H1 (cell line): ENCODE results near the gene DTWD1. TPM values are rescaled to one million over a fixed set of nuclear protein-coding genes. Genes with fewer than 3 reads are reported as not detected.

Experiments used
- BACH1 ChIP-seq: IDR thresholded peaks from 2 replicates; pipeline ENCODE4 v1.6.1; 2012; ENCODE audit warnings: low read length, improper control_type of control experiment
- CBX5 ChIP-seq: fragments of 300-800, 300-1000 bp; sonication (generic); IDR thresholded peaks from 2 replicates; pipeline ENCODE4 v1.7.1; 2016; ENCODE audit warnings: antibody characterized with exemption, low read length, low read depth
- GTF2F1 ChIP-seq: IDR thresholded peaks from 2 replicates; pipeline ENCODE4 v1.6.1; 2012; ENCODE audit warnings: low read depth, low read length, improper control_type of control experiment, borderline replicate concordance
- MAFK ChIP-seq: IDR thresholded peaks from 2 replicates; pipeline ENCODE4 v1.6.1; 2012; ENCODE audit warnings: low read depth, mild to moderate bottlenecking, improper control_type of control experiment, low read length
- NRF1 ChIP-seq: IDR thresholded peaks from 2 replicates; pipeline ENCODE4 v1.6.1; 2011; ENCODE audit warnings: mild to moderate bottlenecking, low read depth, low read length, improper control_type of control experiment
- POU5F1 ChIP-seq: IDR thresholded peaks from 2 replicates; pipeline ENCODE4 v1.6.1; 2011; ENCODE audit warnings: low read depth, mild to moderate bottlenecking, low read length, moderate library complexity
- SAP30 ChIP-seq: fragments of 300-600 bp; sonication (generic); IDR thresholded peaks from 2 replicates; pipeline ENCODE4 v1.7.1; 2012; ENCODE audit warnings: low read length, moderate library complexity, mild to moderate bottlenecking, inconsistent platforms; ENCODE audit not compliant: insufficient read depth, insufficient replicate concordance
- SP2 ChIP-seq: IDR thresholded peaks from 2 replicates; pipeline ENCODE4 v1.6.1; 2012; ENCODE audit warnings: mild to moderate bottlenecking, low read length, inconsistent platforms
- polyA plus RNA-seq, 7 experiments: library from polyadenylated mRNA; depleted of rRNA in 3 of 7; stranded (reverse) in 5 of 7; unstranded in 2 of 7; fragments of >200 nt in 5 of 7; fragments of 200-250 nt in 2 of 7; gene quantifications; 1 replicate in 5 of 7; 2 replicates in 1 of 7; 4 replicates in 1 of 7; pipeline versions ENCODE4 v1.2.1 to v1.2.3, GENCODE V29; 2011 to 2013; ENCODE audit warnings: missing spikeins in 2 of 7, mixed read lengths in 2 of 7
- total RNA-seq: library from RNA; stranded (reverse); fragmentation: NEBNext Ultra II Directional; extraction: Animal tissue kit (Norgen Biotek cat#: 25700); gene quantifications from 2 replicates; pipeline ENCODE4 v1.2.1, GENCODE V29; 2021
- TF ChIP-seq, protein P1 (sequence below): fragments of 300-600 bp; sonication (generic); IDR thresholded peaks from 2 replicates; pipeline ENCODE4 v1.7.1; 2012; ENCODE audit warnings: low read length, moderate library complexity, mild to moderate bottlenecking, inconsistent platforms; ENCODE audit not compliant: insufficient replicate concordance

The DTWD1 gene
- total and polyA plus RNA-seq, 2 of the 8 experiments (the other 6 are each of a cell fraction or from before 2014, with no cell fraction given): 10.4 to 32.4 TPM

DNA sequence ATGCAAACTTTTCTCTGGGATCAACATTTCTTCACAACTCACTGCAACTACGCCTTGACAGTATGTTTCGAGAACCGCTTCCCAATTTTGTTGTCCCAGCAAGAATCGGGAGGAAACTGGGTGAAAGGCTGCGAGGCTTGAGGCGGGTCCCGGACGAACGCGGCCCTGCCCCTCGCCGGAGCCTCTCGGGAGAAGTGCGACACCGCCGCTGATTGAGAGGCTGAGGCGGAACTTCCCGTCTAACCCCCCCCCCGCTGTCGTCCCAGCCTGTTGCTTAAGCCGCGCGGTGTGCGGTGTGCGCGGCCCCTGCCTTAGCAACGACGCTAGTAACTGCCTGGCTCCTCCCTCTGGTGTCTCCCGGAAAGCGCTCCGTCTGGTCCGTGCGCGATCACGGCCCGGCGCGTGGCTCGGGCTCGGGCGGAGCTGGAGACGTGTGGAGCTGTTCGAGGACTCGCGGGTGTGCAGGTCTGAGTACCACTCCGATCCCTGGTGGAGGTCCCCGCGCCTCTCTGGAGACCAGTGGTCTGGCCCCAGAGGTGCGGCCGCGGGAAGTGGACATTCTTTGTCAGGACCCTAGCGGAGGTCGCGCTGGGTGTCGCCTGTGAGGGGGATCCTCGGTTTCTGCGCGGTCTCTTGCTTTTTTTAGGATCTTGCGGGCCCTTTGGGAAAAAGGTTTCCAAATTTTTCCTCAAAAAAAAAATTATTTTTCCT lies at the start of gene DTWD1, which contains the start of gene FAM227B (continued):
- TF ChIP-seq SAP30 (no peak), MAFK (no peak), NRF1 (no peak), SP2 (no peak), CBX5 (no peak), BACH1 (peak; percentile 87), POU5F1 (no peak), GTF2F1 (0 out of 2 replicates have a peak, but pooled peaks have one; percentile 38)
- TF ChIP-seq, protein P1, sequence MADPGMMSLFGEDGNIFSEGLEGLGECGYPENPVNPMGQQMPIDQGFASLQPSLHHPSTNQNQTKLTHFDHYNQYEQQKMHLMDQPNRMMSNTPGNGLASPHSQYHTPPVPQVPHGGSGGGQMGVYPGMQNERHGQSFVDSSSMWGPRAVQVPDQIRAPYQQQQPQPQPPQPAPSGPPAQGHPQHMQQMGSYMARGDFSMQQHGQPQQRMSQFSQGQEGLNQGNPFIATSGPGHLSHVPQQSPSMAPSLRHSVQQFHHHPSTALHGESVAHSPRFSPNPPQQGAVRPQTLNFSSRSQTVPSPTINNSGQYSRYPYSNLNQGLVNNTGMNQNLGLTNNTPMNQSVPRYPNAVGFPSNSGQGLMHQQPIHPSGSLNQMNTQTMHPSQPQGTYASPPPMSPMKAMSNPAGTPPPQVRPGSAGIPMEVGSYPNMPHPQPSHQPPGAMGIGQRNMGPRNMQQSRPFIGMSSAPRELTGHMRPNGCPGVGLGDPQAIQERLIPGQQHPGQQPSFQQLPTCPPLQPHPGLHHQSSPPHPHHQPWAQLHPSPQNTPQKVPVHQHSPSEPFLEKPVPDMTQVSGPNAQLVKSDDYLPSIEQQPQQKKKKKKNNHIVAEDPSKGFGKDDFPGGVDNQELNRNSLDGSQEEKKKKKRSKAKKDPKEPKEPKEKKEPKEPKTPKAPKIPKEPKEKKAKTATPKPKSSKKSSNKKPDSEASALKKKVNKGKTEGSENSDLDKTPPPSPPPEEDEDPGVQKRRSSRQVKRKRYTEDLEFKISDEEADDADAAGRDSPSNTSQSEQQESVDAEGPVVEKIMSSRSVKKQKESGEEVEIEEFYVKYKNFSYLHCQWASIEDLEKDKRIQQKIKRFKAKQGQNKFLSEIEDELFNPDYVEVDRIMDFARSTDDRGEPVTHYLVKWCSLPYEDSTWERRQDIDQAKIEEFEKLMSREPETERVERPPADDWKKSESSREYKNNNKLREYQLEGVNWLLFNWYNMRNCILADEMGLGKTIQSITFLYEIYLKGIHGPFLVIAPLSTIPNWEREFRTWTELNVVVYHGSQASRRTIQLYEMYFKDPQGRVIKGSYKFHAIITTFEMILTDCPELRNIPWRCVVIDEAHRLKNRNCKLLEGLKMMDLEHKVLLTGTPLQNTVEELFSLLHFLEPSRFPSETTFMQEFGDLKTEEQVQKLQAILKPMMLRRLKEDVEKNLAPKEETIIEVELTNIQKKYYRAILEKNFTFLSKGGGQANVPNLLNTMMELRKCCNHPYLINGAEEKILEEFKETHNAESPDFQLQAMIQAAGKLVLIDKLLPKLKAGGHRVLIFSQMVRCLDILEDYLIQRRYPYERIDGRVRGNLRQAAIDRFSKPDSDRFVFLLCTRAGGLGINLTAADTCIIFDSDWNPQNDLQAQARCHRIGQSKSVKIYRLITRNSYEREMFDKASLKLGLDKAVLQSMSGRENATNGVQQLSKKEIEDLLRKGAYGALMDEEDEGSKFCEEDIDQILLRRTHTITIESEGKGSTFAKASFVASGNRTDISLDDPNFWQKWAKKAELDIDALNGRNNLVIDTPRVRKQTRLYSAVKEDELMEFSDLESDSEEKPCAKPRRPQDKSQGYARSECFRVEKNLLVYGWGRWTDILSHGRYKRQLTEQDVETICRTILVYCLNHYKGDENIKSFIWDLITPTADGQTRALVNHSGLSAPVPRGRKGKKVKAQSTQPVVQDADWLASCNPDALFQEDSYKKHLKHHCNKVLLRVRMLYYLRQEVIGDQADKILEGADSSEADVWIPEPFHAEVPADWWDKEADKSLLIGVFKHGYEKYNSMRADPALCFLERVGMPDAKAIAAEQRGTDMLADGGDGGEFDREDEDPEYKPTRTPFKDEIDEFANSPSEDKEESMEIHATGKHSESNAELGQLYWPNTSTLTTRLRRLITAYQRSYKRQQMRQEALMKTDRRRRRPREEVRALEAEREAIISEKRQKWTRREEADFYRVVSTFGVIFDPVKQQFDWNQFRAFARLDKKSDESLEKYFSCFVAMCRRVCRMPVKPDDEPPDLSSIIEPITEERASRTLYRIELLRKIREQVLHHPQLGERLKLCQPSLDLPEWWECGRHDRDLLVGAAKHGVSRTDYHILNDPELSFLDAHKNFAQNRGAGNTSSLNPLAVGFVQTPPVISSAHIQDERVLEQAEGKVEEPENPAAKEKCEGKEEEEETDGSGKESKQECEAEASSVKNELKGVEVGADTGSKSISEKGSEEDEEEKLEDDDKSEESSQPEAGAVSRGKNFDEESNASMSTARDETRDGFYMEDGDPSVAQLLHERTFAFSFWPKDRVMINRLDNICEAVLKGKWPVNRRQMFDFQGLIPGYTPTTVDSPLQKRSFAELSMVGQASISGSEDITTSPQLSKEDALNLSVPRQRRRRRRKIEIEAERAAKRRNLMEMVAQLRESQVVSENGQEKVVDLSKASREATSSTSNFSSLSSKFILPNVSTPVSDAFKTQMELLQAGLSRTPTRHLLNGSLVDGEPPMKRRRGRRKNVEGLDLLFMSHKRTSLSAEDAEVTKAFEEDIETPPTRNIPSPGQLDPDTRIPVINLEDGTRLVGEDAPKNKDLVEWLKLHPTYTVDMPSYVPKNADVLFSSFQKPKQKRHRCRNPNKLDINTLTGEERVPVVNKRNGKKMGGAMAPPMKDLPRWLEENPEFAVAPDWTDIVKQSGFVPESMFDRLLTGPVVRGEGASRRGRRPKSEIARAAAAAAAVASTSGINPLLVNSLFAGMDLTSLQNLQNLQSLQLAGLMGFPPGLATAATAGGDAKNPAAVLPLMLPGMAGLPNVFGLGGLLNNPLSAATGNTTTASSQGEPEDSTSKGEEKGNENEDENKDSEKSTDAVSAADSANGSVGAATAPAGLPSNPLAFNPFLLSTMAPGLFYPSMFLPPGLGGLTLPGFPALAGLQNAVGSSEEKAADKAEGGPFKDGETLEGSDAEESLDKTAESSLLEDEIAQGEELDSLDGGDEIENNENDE: peak; percentile 49
